ENCODE results near the gene RAB3A.

GRCh38 chr19:18220632-18221275, 16.9 kb upstream of the RAB3A start:
- TF ChIP-seq POLR2A (IDR thresholded peaks at IDR 0.05; ENCODE audit: low read length) (no peak), NR3C1 (IDR thresholded peaks at IDR 0.05) (no peak), MAFK (IDR thresholded peaks at IDR 0.05; ENCODE audit: partially characterized antibody) (no peak), RARB (CRISPR knock-in tag; IDR thresholded peaks at IDR 0.05) (no peak), CEBPB (IDR thresholded peaks at IDR 0.05) (no peak), HOXB5 (CRISPR knock-in tag; IDR thresholded peaks at IDR 0.05) (no peak), HDAC2 (IDR thresholded peaks at IDR 0.05) (no peak), CTCF (IDR thresholded peaks at IDR 0.05) (no peak), EHF (CRISPR knock-in tag; IDR thresholded peaks at IDR 0.05) (no peak), USF2 (IDR thresholded peaks at IDR 0.05) (no peak)

Measured in A549 (cell line).